ENCODE data around the gene KRAS. TPM values are rescaled to one million over a fixed set of nuclear protein-coding genes. Genes with fewer than 3 reads are reported as not detected.

The KRAS gene
- total and polyA plus RNA-seq, 2 donors (not counting 3 experiments of a cell fraction or from before 2014, with no cell fraction given): 9.1 to 22.8 TPM

DNA sequence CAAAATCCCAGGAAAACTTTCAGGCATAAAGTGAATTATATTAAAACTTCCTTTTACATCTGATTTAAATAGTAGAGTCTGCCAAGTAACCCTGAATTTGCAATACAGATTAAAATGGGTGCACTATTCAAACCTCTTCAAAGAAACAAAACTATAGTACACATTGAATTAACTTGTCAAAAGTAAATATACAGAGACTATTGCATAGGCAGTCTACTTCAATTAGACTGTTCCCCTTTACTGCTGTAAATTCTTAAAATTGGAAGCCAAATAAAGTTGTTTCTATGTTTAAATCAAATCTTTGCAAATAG, 7.1 kb downstream of the KRAS start:
- dilution Hi-C loops (cut with MboI; ENCODE audit: extremely low pct_ligation_motif_present, low sequenced_read_pairs): no loop called here
- Histone ChIP-seq H4K20me1 (replicated peaks; ENCODE audit: control insufficient read depth, extremely low read depth, insufficient read depth, low read length) (peaks cover under 1% of the 10 kb centered on the region), H3K36me3 (ENCODE audit: control insufficient read depth in 2 of 2, extremely low read depth in 1 of 2, insufficient read depth in 2 of 2, low read length in 2 of 2) (peaks cover 0 to 5% of the 10 kb centered on the region in 2 experiments), H2AFZ (ENCODE audit: low read depth, low read length) (no peak overlapping the region), H3K9me3 (replicated peaks; ENCODE audit: control insufficient read depth, insufficient read depth, low read length) (no peaks in the 10 kb centered on the region), H3K27me3 (ENCODE audit: control insufficient read depth in 2 of 2, insufficient read depth in 2 of 2, low read length in 2 of 2) (no peaks in the 10 kb centered on the region), H3K9me1 (replicated peaks; ENCODE audit: control insufficient read depth, extremely low read depth, insufficient read depth, low read length) (no peaks in the 10 kb centered on the region), H3K4me3 (replicated peaks in 1 of 3; ENCODE audit: insufficient read depth in 1 of 3, low read depth in 1 of 3, low read length in 3 of 3) (no peak overlapping the region), H3K79me2 (ENCODE audit: control insufficient read depth, insufficient read depth, low read length) (peaks cover 33% of the 10 kb centered on the region), H3K9ac (replicated peaks; ENCODE audit: extremely low read depth, insufficient read depth, low read length) (no peak overlapping the region), H3K4me2 (ENCODE audit: insufficient read depth, low read length) (no peak overlapping the region), H3K27ac (ENCODE audit: insufficient read depth, low read depth, low read length) (no peak overlapping the region), H3K4me1 (ENCODE audit: control insufficient read depth, extremely low read depth, insufficient read depth, low read length) (no peaks in the 10 kb centered on the region)
- BruUV-seq (replicated peaks): no TSS peak
- CTCF ChIA-PET: no interaction called here
- intact Hi-C loops (cut with micrococcal nuclease): loop anchor here (10.0 kb wide), 1 partner anchor 311 kb away; the partner anchor contains the start of gene LMNTD1
- POLR2A ChIA-PET: no interaction called here
- DNase-seq (ENCODE audit: low read depth, low spot score): no peak
- TF ChIP-seq JUN (IDR thresholded peaks at IDR 0.05; ENCODE audit: borderline replicate concordance, insufficient read depth, insufficient read length, low read depth) (no peak), MYC (IDR thresholded peaks at IDR 0.05; ENCODE audit: low read depth, low read length) (no peak), EZH2 (IDR thresholded peaks at IDR 0.05; ENCODE audit: borderline replicate concordance, low read depth, low read length, severe bottlenecking) (no peak), POLR2AphosphoS5 (IDR thresholded peaks at IDR 0.05; ENCODE audit: insufficient read depth, low read depth, low read length) (no peak), FOS (IDR thresholded peaks at IDR 0.05; ENCODE audit: borderline replicate concordance, insufficient read depth, low read length) (no peak), POLR2A (IDR thresholded peaks at IDR 0.05; ENCODE audit: low read depth, low read length) (no peak)
- TF ChIP-seq, protein P1, sequence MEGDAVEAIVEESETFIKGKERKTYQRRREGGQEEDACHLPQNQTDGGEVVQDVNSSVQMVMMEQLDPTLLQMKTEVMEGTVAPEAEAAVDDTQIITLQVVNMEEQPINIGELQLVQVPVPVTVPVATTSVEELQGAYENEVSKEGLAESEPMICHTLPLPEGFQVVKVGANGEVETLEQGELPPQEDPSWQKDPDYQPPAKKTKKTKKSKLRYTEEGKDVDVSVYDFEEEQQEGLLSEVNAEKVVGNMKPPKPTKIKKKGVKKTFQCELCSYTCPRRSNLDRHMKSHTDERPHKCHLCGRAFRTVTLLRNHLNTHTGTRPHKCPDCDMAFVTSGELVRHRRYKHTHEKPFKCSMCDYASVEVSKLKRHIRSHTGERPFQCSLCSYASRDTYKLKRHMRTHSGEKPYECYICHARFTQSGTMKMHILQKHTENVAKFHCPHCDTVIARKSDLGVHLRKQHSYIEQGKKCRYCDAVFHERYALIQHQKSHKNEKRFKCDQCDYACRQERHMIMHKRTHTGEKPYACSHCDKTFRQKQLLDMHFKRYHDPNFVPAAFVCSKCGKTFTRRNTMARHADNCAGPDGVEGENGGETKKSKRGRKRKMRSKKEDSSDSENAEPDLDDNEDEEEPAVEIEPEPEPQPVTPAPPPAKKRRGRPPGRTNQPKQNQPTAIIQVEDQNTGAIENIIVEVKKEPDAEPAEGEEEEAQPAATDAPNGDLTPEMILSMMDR (IDR thresholded peaks at IDR 0.05; ENCODE audit: extremely low read depth in 1 of 2, insufficient read depth in 1 of 2, low read depth in 1 of 2, low read length in 2 of 2): no peak
- TF ChIP-seq, protein P2, sequence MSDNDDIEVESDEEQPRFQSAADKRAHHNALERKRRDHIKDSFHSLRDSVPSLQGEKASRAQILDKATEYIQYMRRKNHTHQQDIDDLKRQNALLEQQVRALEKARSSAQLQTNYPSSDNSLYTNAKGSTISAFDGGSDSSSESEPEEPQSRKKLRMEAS (IDR thresholded peaks at IDR 0.05; ENCODE audit: insufficient read depth, insufficient read length): no peak
- no peak for FAIRE-seq
